GOT3 (cell line): ENCODE measurements around the gene CASP10.
"Not testable (repeated sequence)": the region's sequence is repeated elsewhere in the genome, so short reads cannot be mapped to it uniquely, and the experiment has no call there.

Source experiments
- DNase-seq: peaks from one replicate; lab custom pipeline; 2025; ENCODE audit warnings: mixed read lengths; lab: John Stamatoyannopoulos, UW

Gene CASP10

GRCh38 chr2:201154615-201155399 is 28.1 kb upstream of the CASP10 start:
- no peak for DNase-seq

- DNase-seq, result no peak
These were observed 26.9 kb upstream of the CASP10 start for GRCh38 chr2:201156036-201156435.

GRCh38 chr2:201156640-201157039 is 26.3 kb upstream of the CASP10 start:
- no peak for DNase-seq

- DNase-seq, result no peak
These were observed 25.2 kb upstream of the CASP10 start for GRCh38 chr2:201157694-201158093.

- no peak for DNase-seq
These were observed 24.6 kb upstream of the CASP10 start for GRCh38 chr2:201158111-201158929.

GRCh38 chr2:201164166-201164565 is 18.8 kb upstream of the CASP10 start:
- no peak for DNase-seq

- no peak for DNase-seq
These were observed 15.4 kb upstream of the CASP10 start for GRCh38 chr2:201167546-201167945.

- not testable (repeated sequence) for DNase-seq
These were observed 14.4 kb upstream of the CASP10 start for GRCh38 chr2:201168496-201168895.

- DNase-seq, result no peak
These were observed 11.6 kb upstream of the CASP10 start for GRCh38 chr2:201171259-201171814.

GRCh38 chr2:201172279-201172678 is 10.7 kb upstream of the CASP10 start:
- DNase-seq, result no peak

- no peak for DNase-seq
These were observed 8.3 kb upstream of the CASP10 start for GRCh38 chr2:201174687-201175086.

GRCh38 chr2:201176081-201176481 is 6.9 kb upstream of the CASP10 start:
- no peak for DNase-seq

- no peak for DNase-seq
These were observed 2.9 kb upstream of the CASP10 start for GRCh38 chr2:201180010-201180409.

- no peak for DNase-seq
These were observed 405 bp downstream of the CASP10 start for GRCh38 chr2:201183365-201183727.

- DNase-seq, result not testable (repeated sequence)
These were observed 894 bp downstream of the CASP10 start for GRCh38 chr2:201183835-201184234.

GRCh38 chr2:201184248-201184647 is 1.3 kb downstream of the CASP10 start:
- DNase-seq, result not testable (repeated sequence)

GRCh38 chr2:201185863-201186262 is 2.9 kb downstream of the CASP10 start:
- no peak for DNase-seq

GRCh38 chr2:201186982-201187381 is 4.0 kb downstream of the CASP10 start:
- DNase-seq, result no peak

GRCh38 chr2:201188449-201188848 is 5.5 kb downstream of the CASP10 start:
- DNase-seq, result no peak

GRCh38 chr2:201191132-201191875 is 8.4 kb downstream of the CASP10 start:
- DNase-seq, result no peak

GRCh38 chr2:201194097-201194496 is 11.2 kb downstream of the CASP10 start:
- no peak for DNase-seq

GRCh38 chr2:201195331-201195730 is 12.4 kb downstream of the CASP10 start:
- DNase-seq, result no peak
